NB4 (cell line): Measurements from ENCODE around the gene HEY2.

ENCODE experiments used
- DNase-seq: peaks from one replicate; pipeline ENCODE4 v3.0.0; 2010; ENCODE audit warnings: low read depth
- H3K4me3 ChIP-seq: one replicate; pipeline ENCODE4 v1.5.1; 2011; ENCODE audit warnings: mild to moderate bottlenecking, low read depth, low read length, moderate library complexity
- MYC ChIP-seq: IDR thresholded peaks from 2 replicates; pipeline ENCODE4 v1.6.1; 2011; ENCODE audit warnings: low read depth, low read length
- POLR2A ChIP-seq: IDR thresholded peaks from 2 replicates; pipeline ENCODE4 v1.6.1; 2011; ENCODE audit warnings: mild to moderate bottlenecking; ENCODE audit not compliant: insufficient read length; ENCODE audit errors: extremely low read depth
- TF ChIP-seq, protein P1 (sequence below): IDR thresholded peaks from one replicate; pipeline ENCODE4 v1.5.1; 2012; ENCODE audit warnings: low read depth, low read length
- TF ChIP-seq, protein P2 (sequence below): IDR thresholded peaks from 2 replicates; pipeline ENCODE4 v1.6.1; 2011; ENCODE audit warnings: low read depth, low read length

HEY2 gene

DNA sequence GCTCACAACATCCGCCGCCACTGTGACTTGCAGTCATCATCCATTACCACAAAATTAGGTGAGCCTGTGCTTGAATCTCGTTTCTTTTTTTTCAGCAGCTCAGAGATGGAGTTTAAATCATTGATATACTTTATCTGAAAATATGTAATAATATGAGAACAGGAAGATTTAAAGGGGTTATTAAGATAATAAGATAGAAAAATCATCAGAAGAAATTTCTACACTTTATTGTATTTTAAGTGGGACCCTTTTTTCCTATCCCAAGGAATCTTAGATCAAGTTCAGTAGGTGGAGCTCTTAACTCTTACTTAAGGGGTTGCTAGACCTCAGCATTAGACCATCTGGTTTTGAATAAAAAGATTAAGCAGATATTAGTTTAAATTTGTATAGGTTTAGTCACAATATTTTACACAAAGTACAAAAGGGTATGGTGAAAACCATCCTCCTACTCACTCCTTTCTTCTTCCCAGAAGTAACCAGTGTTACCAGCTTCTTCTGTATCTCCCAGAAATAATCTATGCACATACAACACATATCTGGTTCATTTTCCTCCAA lies 32.0 kb downstream of the HEY2 start:
- no peak for DNase-seq

DNA sequence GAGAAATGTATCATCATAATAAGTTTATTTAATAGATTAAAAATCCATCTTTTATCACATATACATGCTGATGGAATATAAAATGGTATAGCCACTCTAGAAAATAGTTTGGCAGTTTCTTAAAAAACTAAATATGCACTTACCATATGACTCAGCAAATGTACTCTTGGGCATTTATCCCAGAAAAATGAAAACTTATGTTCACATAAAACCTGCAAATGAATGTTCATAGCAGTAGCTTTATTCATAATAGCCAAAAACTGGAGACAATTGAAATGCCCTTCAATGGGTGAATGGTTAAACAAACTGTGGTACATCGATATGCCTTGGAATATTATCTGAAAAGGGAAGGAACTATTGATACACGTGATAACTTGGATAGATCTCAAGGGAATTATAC lies 34.9 kb downstream of the HEY2 start:
- no peak overlapping the region for H3K4me3 ChIP-seq
- no peak for DNase-seq
- no peak for TF ChIP-seq POLR2A
- TF ChIP-seq, protein P1, sequence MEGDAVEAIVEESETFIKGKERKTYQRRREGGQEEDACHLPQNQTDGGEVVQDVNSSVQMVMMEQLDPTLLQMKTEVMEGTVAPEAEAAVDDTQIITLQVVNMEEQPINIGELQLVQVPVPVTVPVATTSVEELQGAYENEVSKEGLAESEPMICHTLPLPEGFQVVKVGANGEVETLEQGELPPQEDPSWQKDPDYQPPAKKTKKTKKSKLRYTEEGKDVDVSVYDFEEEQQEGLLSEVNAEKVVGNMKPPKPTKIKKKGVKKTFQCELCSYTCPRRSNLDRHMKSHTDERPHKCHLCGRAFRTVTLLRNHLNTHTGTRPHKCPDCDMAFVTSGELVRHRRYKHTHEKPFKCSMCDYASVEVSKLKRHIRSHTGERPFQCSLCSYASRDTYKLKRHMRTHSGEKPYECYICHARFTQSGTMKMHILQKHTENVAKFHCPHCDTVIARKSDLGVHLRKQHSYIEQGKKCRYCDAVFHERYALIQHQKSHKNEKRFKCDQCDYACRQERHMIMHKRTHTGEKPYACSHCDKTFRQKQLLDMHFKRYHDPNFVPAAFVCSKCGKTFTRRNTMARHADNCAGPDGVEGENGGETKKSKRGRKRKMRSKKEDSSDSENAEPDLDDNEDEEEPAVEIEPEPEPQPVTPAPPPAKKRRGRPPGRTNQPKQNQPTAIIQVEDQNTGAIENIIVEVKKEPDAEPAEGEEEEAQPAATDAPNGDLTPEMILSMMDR: no peak
- TF ChIP-seq MYC: no peak
- TF ChIP-seq, protein P2, sequence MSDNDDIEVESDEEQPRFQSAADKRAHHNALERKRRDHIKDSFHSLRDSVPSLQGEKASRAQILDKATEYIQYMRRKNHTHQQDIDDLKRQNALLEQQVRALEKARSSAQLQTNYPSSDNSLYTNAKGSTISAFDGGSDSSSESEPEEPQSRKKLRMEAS: no peak

More for the DNA sequence above, 32.0 kb downstream of the HEY2 start:
- H3K4me3 ChIP-seq: peak overlapping the region; percentile 82
- TF ChIP-seq, protein P1: no peak
- TF ChIP-seq MYC (no peak), POLR2A (no peak)
- TF ChIP-seq, protein P2: no peak

DNA sequence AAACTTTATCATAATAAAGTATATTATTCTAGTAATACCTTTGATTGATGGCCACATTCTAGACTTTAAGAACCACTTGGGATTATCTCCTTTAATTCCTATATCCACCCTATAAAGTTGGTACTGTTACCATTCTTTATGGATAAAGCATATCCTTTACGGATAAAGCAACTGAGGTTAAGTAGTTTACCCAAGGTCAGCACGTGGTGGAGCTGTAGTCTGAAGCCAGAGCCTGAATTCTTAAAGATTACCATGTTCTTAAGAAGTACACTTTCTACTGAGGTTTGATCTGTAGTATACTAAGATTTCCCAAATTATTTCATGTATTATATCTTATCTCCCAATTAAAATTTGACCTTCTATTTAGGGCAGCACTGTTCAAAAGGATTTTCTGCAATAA lies 38.4 kb downstream of the HEY2 start:
- DNase-seq: no peak
- no peak overlapping the region for H3K4me3 ChIP-seq
- TF ChIP-seq, protein P2: no peak
- TF ChIP-seq POLR2A (no peak), MYC (no peak)
- TF ChIP-seq, protein P1: no peak

- TF ChIP-seq, protein P1: no peak
- no peak for TF ChIP-seq POLR2A
- TF ChIP-seq, protein P2: no peak
- no peak for TF ChIP-seq MYC
- peak; percentile 16 for DNase-seq
Measured at GRCh38 chr6:125789167-125789566, 39.7 kb downstream of the HEY2 start.

DNA sequence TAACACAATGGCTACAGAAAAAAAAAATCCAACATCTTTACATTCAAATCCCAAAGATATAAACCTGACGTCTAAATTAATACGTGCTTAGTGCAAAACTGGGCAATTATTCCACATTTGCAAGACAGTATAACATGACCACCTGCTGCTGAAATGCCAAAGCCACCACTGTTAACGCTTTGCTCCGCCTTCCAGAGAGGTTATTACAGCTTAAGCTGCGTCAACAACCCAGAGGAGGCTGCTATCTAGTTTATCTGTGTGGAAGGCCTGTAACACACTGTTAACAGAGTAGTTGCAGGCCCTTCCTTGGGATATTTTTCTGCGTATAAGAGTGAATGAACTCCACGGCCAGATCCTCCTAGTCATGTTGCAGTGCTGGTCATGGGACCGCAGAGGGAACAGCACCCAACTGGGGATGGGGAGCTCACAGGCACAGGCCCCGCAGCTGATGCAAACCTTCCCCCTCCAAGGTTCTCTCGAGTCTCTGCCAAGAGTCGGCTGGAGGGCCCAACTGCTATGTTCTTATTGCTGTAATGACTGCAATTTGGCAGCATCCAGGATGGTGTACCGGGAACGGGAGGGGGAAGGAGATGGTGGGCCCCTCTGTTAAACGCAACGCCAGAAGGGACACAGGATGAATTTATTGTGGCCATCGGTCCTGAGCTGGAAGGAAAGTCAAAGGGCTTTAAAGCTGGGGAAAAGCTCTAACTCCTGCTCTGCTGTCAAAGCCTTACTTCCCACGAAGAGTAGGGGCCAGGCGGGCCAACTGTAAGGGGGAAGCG lies 40.3 kb downstream of the HEY2 start:
- TF ChIP-seq POLR2A (no peak), MYC (no peak)
- TF ChIP-seq, protein P2: no peak
- TF ChIP-seq, protein P1: no peak
- DNase-seq: peak; percentile 62
- peak overlapping the region; percentile 83 for H3K4me3 ChIP-seq

More at GRCh38 chr6:125789167-125789566, 39.7 kb downstream of the HEY2 start:
- no peak overlapping the region for H3K4me3 ChIP-seq
